ENCODE measurements around the gene NLGN1. TPM values are rescaled to one million over a fixed set of nuclear protein-coding genes. Genes with fewer than 3 reads are reported as not detected.

NLGN1 gene
- total and polyA plus RNA-seq, 2 of the 8 experiments (the other 6 are each of a cell fraction or from before 2014, with no cell fraction given) = 7.8 to 14.8 TPM

DNA sequence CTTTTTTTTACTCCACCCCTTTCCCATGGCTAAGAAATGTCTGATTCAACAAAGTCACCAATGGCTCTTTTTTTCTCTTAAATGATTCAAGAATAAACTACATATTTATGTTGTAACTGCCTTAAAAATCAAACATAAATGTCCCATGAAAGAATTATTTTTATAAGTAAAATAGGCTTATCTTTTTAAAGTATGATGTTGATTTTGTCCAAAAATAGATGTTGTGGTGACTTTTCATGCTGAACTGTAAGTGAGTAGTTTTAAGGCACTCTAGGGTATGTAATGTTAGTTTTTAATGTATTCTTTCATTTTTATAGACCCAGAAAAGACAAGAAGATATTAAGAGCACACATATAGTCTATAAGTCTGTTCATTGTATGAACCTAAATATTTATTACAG is 594.9 kb downstream of the NLGN1 start:
- Histone ChIP-seq H3K4ac (replicated peaks; ENCODE audit: insufficient read length, low read depth, low read length) (no peak overlapping the region), H3K9me3 (ENCODE audit: insufficient read depth in 2 of 2, low read depth in 1 of 2, low read length in 1 of 2) (no peaks in the 10 kb centered on the region), H3K14ac (ENCODE audit: insufficient read length) (no peak overlapping the region), H3K23me2 (ENCODE audit: low read depth, low read length) (no peaks in the 10 kb centered on the region), H2AK5ac (ENCODE audit: low read depth, low read length) (no peak overlapping the region), H2BK12ac (ENCODE audit: low read depth, low read length) (no peak overlapping the region), H4K8ac (ENCODE audit: extremely low read depth, insufficient read depth, low read length) (no peak overlapping the region), H2BK5ac (ENCODE audit: low read depth, low read length) (no peak overlapping the region), H3K79me2 (ENCODE audit: control insufficient read depth in 1 of 2, insufficient read depth in 2 of 2, low read length in 2 of 2) (no peaks in the 10 kb centered on the region), H3K27ac (ENCODE audit: low read depth, low read length) (no peak overlapping the region), H3K56ac (replicated peaks; ENCODE audit: insufficient read length, low read depth, low read length) (no peak overlapping the region), H3K4me2 (ENCODE audit: insufficient read depth in 1 of 2, low read depth in 2 of 2, low read length in 2 of 2) (no peak overlapping the region), H2BK15ac (ENCODE audit: low read length) (no peak overlapping the region), H2BK20ac (ENCODE audit: low read length) (no peak overlapping the region), H4K91ac (replicated peaks; ENCODE audit: insufficient read length, low read length) (no peak overlapping the region), H3K4me3 (ENCODE audit: extremely low read depth in 1 of 4, insufficient read depth in 2 of 4, low read depth in 3 of 4, low read length in 4 of 4) (no peak overlapping the region), H4K20me1 (replicated peaks in 1 of 2; ENCODE audit: control insufficient read depth in 1 of 2, insufficient read depth in 2 of 2, low read length in 2 of 2) (no peaks in the 10 kb centered on the region), H4K5ac (ENCODE audit: insufficient read length, low read depth, low read length) (no peak overlapping the region), H3K36me3 (ENCODE audit: control insufficient read depth in 2 of 4, insufficient read depth in 4 of 4, low read length in 3 of 4) (no peaks in the 10 kb centered on the region), H3K79me1 (ENCODE audit: low read depth, low read length) (no peaks in the 10 kb centered on the region), H2AFZ (ENCODE audit: low read length) (no peak overlapping the region), H2BK120ac (replicated peaks; ENCODE audit: low read depth, low read length) (no peak overlapping the region), H3K9ac (replicated peaks in 1 of 4; ENCODE audit: extremely low read depth in 1 of 4, low read depth in 3 of 4, low read length in 3 of 4) (no peak overlapping the region), H3K23ac (ENCODE audit: insufficient read length) (no peak overlapping the region), H3K4me1 (replicated peaks in 1 of 4; ENCODE audit: control insufficient read depth in 3 of 4, insufficient read depth in 4 of 4, low read length in 3 of 4) (no peaks in the 10 kb centered on the region), H3K18ac (ENCODE audit: extremely low read depth, low read length) (no peak overlapping the region), H3K27me3 (replicated peaks in 1 of 4; ENCODE audit: control insufficient read depth in 3 of 4, extremely low read depth in 1 of 4, insufficient read depth in 3 of 4, low read length in 3 of 4) (no peaks in the 10 kb centered on the region)
- CTCF ChIA-PET (ENCODE audit: partially characterized antibody) = interaction anchor here (1.0 to 2.9 kb wide), 6 partner anchors 9 to 133 kb away, joined by 3 to 12 read pairs (median 6); no protein-coding TSS in a partner anchor
- no peak for FAIRE-seq
- DNase-seq (ENCODE audit: low read depth in 1 of 2, low spot score in 2 of 2) = no peak
- POLR2A ChIA-PET (ENCODE audit: partially characterized antibody) = no interaction called here
- TF ChIP-seq, protein P1, sequence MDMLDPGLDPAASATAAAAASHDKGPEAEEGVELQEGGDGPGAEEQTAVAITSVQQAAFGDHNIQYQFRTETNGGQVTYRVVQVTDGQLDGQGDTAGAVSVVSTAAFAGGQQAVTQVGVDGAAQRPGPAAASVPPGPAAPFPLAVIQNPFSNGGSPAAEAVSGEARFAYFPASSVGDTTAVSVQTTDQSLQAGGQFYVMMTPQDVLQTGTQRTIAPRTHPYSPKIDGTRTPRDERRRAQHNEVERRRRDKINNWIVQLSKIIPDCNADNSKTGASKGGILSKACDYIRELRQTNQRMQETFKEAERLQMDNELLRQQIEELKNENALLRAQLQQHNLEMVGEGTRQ (IDR thresholded peaks at IDR 0.05; ENCODE audit: low read length) = no peak
- TF ChIP-seq TEAD4 (IDR thresholded peaks at IDR 0.05; ENCODE audit: low read depth, low read length) = no peak
